GM12878 (cell line): ENCODE measurements around the gene TATDN2.

Source experiments
- CBX5 ChIP-seq: sonication (generic); IDR thresholded peaks from 2 replicates; pipeline ENCODE4 v1.6.1; 2016; ENCODE audit warnings: low read depth, moderate library complexity, mild to moderate bottlenecking, inconsistent platforms
- CHD2 ChIP-seq: IDR thresholded peaks from 2 replicates; pipeline ENCODE4 v1.6.1; 2011; ENCODE audit warnings: low read depth, low read length, improper control_type of control experiment, borderline replicate concordance
- GABPA ChIP-seq: IDR thresholded peaks from 2 replicates; pipeline ENCODE4 v1.6.1; 2014; ENCODE audit warnings: antibody characterized with exemption, low read depth, mild to moderate bottlenecking, inconsistent platforms
- JUND ChIP-seq: IDR thresholded peaks from 2 replicates; pipeline ENCODE4 v1.6.1; 2012; ENCODE audit warnings: low read depth, mild to moderate bottlenecking, low read length, improper control_type of control experiment, moderate library complexity
- POLR2A ChIP-seq: IDR thresholded peaks from 2 replicates; pipeline ENCODE4 v1.6.1; 2011; ENCODE audit warnings: low read depth, mild to moderate bottlenecking, low read length
- POLR2AphosphoS5 ChIP-seq: IDR thresholded peaks from 2 replicates; pipeline ENCODE4 v1.6.1; 2011; ENCODE audit warnings: mild to moderate bottlenecking, low read length, inconsistent platforms
- RB1 ChIP-seq: fragments of 450-650 bp; formaldehyde crosslinking; IDR thresholded peaks from 2 replicates; pipeline ENCODE4 v1.6.1; 2017; ENCODE audit warnings: mild to moderate bottlenecking, borderline replicate concordance
- RBBP5 ChIP-seq: fragments of 200-600 bp; sonication (generic); conservative IDR thresholded peaks from 2 replicates; pipeline ENCODE4 v1.6.1; 2016
- TF ChIP-seq, protein P1 (sequence below), 3 experiments: IDR thresholded peaks in 2 of 3; conservative IDR thresholded peaks in 1 of 3; 2 replicates each; pipeline ENCODE4 v1.5.1; 2011; ENCODE audit warnings: low read depth in 3 of 3, low read length in 3 of 3, mild to moderate bottlenecking in 3 of 3, control low read depth in 2 of 3, moderate library complexity in 2 of 3, inconsistent platforms in 1 of 3, mixed read lengths in 1 of 3; ENCODE audit not compliant: control insufficient read depth in 2 of 3, insufficient read depth in 1 of 3; ENCODE audit errors: extremely low read depth in 1 of 3
- TF ChIP-seq, protein P2 (sequence below): fragments of 450-650 bp; conservative IDR thresholded peaks from 2 replicates; pipeline ENCODE4 v1.6.1; 2017; ENCODE audit warnings: mild to moderate bottlenecking, moderate library complexity

DNA sequence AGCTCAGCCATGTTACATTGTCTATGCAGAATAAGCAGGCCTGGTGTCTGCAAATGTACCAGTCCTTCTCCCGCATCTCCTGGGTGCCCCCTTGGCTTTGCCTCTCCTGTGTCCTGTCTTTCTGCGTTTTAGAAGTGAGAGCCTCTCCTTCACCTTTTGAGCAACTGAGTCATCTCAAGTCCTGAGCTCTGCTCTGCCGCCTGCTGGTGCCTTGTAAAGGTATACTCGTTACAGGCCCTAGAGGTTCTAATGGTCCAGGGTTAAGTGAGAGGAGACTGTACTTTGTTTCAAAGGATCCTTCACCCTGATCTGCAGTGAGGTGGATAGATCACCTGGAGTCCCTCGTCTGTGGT lies 31.9 kb downstream of the TATDN2 start:
- TF ChIP-seq POLR2A (no peak), RB1 (no peak), CHD2 (no peak), GABPA (no peak), POLR2AphosphoS5 (no peak), RBBP5 (no peak), JUND (no peak), CBX5 (no peak)
- TF ChIP-seq, protein P1, sequence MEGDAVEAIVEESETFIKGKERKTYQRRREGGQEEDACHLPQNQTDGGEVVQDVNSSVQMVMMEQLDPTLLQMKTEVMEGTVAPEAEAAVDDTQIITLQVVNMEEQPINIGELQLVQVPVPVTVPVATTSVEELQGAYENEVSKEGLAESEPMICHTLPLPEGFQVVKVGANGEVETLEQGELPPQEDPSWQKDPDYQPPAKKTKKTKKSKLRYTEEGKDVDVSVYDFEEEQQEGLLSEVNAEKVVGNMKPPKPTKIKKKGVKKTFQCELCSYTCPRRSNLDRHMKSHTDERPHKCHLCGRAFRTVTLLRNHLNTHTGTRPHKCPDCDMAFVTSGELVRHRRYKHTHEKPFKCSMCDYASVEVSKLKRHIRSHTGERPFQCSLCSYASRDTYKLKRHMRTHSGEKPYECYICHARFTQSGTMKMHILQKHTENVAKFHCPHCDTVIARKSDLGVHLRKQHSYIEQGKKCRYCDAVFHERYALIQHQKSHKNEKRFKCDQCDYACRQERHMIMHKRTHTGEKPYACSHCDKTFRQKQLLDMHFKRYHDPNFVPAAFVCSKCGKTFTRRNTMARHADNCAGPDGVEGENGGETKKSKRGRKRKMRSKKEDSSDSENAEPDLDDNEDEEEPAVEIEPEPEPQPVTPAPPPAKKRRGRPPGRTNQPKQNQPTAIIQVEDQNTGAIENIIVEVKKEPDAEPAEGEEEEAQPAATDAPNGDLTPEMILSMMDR (IDR thresholded peaks at IDR 0.05 in 2 of 3, conservative IDR thresholded peaks at IDR 0.05 in 1 of 3; ENCODE audit: control insufficient read depth in 2 of 3, extremely low read depth in 1 of 3, insufficient read depth in 1 of 3, low read depth in 3 of 3, low read length in 3 of 3), result peak in 2 of 3 experiments; percentile 39 to 41; a peak in 3 of 6 replicates
- TF ChIP-seq, protein P2, sequence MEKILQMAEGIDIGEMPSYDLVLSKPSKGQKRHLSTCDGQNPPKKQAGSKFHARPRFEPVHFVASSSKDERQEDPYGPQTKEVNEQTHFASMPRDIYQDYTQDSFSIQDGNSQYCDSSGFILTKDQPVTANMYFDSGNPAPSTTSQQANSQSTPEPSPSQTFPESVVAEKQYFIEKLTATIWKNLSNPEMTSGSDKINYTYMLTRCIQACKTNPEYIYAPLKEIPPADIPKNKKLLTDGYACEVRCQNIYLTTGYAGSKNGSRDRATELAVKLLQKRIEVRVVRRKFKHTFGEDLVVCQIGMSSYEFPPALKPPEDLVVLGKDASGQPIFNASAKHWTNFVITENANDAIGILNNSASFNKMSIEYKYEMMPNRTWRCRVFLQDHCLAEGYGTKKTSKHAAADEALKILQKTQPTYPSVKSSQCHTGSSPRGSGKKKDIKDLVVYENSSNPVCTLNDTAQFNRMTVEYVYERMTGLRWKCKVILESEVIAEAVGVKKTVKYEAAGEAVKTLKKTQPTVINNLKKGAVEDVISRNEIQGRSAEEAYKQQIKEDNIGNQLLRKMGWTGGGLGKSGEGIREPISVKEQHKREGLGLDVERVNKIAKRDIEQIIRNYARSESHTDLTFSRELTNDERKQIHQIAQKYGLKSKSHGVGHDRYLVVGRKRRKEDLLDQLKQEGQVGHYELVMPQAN, result no peak
